CD8-positive, alpha-beta memory T cell (primary cell): ENCODE data around the gene SEC31A. TPM values are rescaled to one million over a fixed set of nuclear protein-coding genes. Genes with fewer than 3 reads are reported as not detected.
"Not testable (repeated sequence)": the region's sequence is repeated elsewhere in the genome, so short reads cannot be mapped to it uniquely, and the experiment has no call there.

ENCODE experiments used
- CTCF ChIA-PET: fragments of 350-600 bp; sonication (Branson Sonifier 250); formaldehyde crosslinking; loops from one replicate; lab custom pipeline; 2021; ENCODE audit warnings: antibody characterized with exemption; lab: Charles Lee
- POLR2A ChIA-PET: fragments of 350-600 bp; sonication (Branson Sonifier 250); formaldehyde crosslinking; loops from one replicate; lab custom pipeline; 2021; ENCODE audit warnings: antibody characterized with exemption; lab: Charles Lee
- DNase-seq, 5 donors: peaks; one replicate each; pipeline versions ENCODE4 v3.0.0 to v3.0.0-alpha.2; 2020 to 2022; ENCODE audit warnings: mixed read lengths in 1 of 5
- H3K27ac ChIP-seq: one replicate; pipeline ENCODE4 v1.7.0; 2013; ENCODE audit warnings: low read depth, mild to moderate bottlenecking, low read length, moderate library complexity
- H3K27me3 ChIP-seq: 2 replicates; pipeline ENCODE4 v1.7.0; 2013; ENCODE audit warnings: low read length, mild to moderate bottlenecking; ENCODE audit not compliant: insufficient read depth, poor library complexity, severe bottlenecking
- H3K36me3 ChIP-seq: 2 replicates; pipeline ENCODE4 v1.7.0; 2013; ENCODE audit warnings: mild to moderate bottlenecking, low read length, moderate library complexity; ENCODE audit not compliant: insufficient read depth
- H3K4me1 ChIP-seq: 2 replicates; pipeline ENCODE4 v1.7.0; 2013; ENCODE audit warnings: mild to moderate bottlenecking, low read length, moderate library complexity; ENCODE audit not compliant: insufficient read depth
- H3K4me3 ChIP-seq: 2 replicates; pipeline ENCODE4 v1.7.0; 2013; ENCODE audit warnings: mild to moderate bottlenecking, low read length
- H3K9me3 ChIP-seq: 2 replicates; pipeline ENCODE4 v1.7.0; 2013; ENCODE audit warnings: mild to moderate bottlenecking, low read length
- H3K27ac Mint-ChIP-seq, 8 donors: one replicate each; pipeline ENCODE4 v1.8.0; 2020 to 2021; ENCODE audit warnings: mixed read lengths in 8 of 8, mild to moderate bottlenecking in 6 of 8, inconsistent platforms in 3 of 8, moderate library complexity in 3 of 8
- H3K27me3 Mint-ChIP-seq, 2 donors: one replicate each; pipeline ENCODE4 v1.8.0; 2020 to 2021; ENCODE audit warnings: mixed read lengths in 2 of 2, mild to moderate bottlenecking in 1 of 2, moderate library complexity in 1 of 2
- H3K36me3 Mint-ChIP-seq, 3 donors: one replicate each; pipeline ENCODE4 v1.8.0; 2020 to 2021; ENCODE audit warnings: mixed read lengths in 3 of 3, inconsistent platforms in 1 of 3, mild to moderate bottlenecking in 1 of 3
- H3K4me1 Mint-ChIP-seq, 3 donors: one replicate each; pipeline ENCODE4 v1.8.0; 2020 to 2021; ENCODE audit warnings: mixed read lengths in 3 of 3, inconsistent platforms in 1 of 3, mild to moderate bottlenecking in 1 of 3
- H3K4me3 Mint-ChIP-seq, 7 donors: one replicate each; pipeline ENCODE4 v1.8.0; 2020 to 2021; ENCODE audit warnings: mixed read lengths in 7 of 7, mild to moderate bottlenecking in 6 of 7, moderate library complexity in 4 of 7, inconsistent platforms in 2 of 7
- H3K9me3 Mint-ChIP-seq, 5 donors: one replicate each; pipeline ENCODE4 v1.8.0; 2020 to 2022; ENCODE audit warnings: mixed read lengths in 5 of 5, mild to moderate bottlenecking in 3 of 5, moderate library complexity in 2 of 5, inconsistent platforms in 1 of 5
- polyA plus RNA-seq: library from polyadenylated mRNA; unstranded; fragments of 300-500 nt; fragmentation: Illumina TruSeq; gene quantifications from one replicate; pipeline ENCODE4 v1.2.3, GENCODE V29; 2021
- total RNA-seq, 2 experiments: library from RNA; stranded (reverse); gene quantifications; one replicate each; pipeline ENCODE4 v1.2.3, GENCODE V29; 2021

Gene SEC31A
- total and polyA plus RNA-seq, 3 experiments from 2014 or later = 87.3 to 129 (median 100) TPM

DNA sequence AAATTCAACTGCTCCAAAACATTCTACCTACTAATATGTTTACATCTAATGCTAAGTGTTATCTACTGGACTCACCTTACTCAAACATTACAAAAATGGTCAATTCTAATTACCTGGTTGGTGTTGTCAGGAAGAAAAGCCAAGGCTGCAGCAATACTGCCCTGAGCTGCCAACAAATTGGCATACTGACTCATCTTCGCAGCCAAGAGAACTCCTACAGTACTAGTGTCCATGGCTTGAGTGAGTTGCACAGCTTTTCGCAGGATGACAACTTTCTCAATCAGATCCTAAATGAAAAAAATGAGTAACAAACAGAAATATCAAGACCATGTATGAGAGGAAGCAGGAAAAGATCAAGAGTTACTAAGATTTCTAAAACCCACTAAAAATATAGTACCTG is 39.6 kb downstream of the SEC31A start:
- DNase-seq = no peak
- H3K27ac Mint-ChIP-seq = peak overlapping the region in 2 of 8 donors; percentile 59 to 68
- Histone ChIP-seq H3K9me3 (no peaks in the 10 kb centered on the region), H3K36me3 (peaks cover 45% of the 10 kb centered on the region), H3K27ac (no peak overlapping the region), H3K4me1 (no peaks in the 10 kb centered on the region), H3K4me3 (no peak overlapping the region), H3K27me3 (no peaks in the 10 kb centered on the region)
- H3K4me3 Mint-ChIP-seq = no peak overlapping the region
- ChIA-PET POLR2A (no interaction called here), CTCF (interaction anchor here (1.6 kb wide), 1 partner anchor 160 kb away, joined by 5 read pairs; the partner anchor contains the start of gene LIN54)
- H3K4me1 Mint-ChIP-seq = peaks cover 0 to 4% (median 0%) of the 10 kb centered on the region in 3 donors
- no peaks in the 10 kb centered on the region for H3K9me3 Mint-ChIP-seq
- H3K36me3 Mint-ChIP-seq = peaks cover 17 to 82% (median 42%) of the 10 kb centered on the region in 3 donors
- H3K27me3 Mint-ChIP-seq = no peaks in the 10 kb centered on the region

GRCh38 chr4:82850684-82851083 is 40.3 kb downstream of the SEC31A start:
- Histone ChIP-seq H3K4me3 (no peak overlapping the region), H3K36me3 (peaks cover 46% of the 10 kb centered on the region), H3K27me3 (no peaks in the 10 kb centered on the region), H3K27ac (no peak overlapping the region), H3K4me1 (no peaks in the 10 kb centered on the region), H3K9me3 (no peaks in the 10 kb centered on the region)
- H3K4me1 Mint-ChIP-seq = peaks cover 0 to 4% (median 0%) of the 10 kb centered on the region in 3 donors
- H3K4me3 Mint-ChIP-seq = no peak overlapping the region
- DNase-seq = no peak
- no peak overlapping the region for H3K27ac Mint-ChIP-seq
- ChIA-PET POLR2A (no interaction called here), CTCF (no interaction called here)
- peaks cover 19 to 82% (median 41%) of the 10 kb centered on the region in 3 donors for H3K36me3 Mint-ChIP-seq
- H3K9me3 Mint-ChIP-seq = no peaks in the 10 kb centered on the region
- H3K27me3 Mint-ChIP-seq = no peaks in the 10 kb centered on the region

- Mint-ChIP-seq H3K9me3 (no peaks in the 10 kb centered on the region), H3K4me3 (no peak overlapping the region), H3K27ac (no peak overlapping the region), H3K4me1 (peaks cover 0 to 4% (median 0%) of the 10 kb centered on the region in 3 donors), H3K27me3 (no peaks in the 10 kb centered on the region), H3K36me3 (peaks cover 21 to 85% (median 38%) of the 10 kb centered on the region in 3 donors)
- ChIA-PET CTCF (no interaction called here), POLR2A (no interaction called here)
- Histone ChIP-seq H3K27ac (no peak overlapping the region), H3K9me3 (no peaks in the 10 kb centered on the region), H3K4me1 (no peaks in the 10 kb centered on the region), H3K36me3 (peaks cover 60% of the 10 kb centered on the region), H3K4me3 (no peak overlapping the region), H3K27me3 (no peaks in the 10 kb centered on the region)
- no peak for DNase-seq
These were observed 42.2 kb downstream of the SEC31A start for GRCh38 chr4:82848706-82849105.

DNA sequence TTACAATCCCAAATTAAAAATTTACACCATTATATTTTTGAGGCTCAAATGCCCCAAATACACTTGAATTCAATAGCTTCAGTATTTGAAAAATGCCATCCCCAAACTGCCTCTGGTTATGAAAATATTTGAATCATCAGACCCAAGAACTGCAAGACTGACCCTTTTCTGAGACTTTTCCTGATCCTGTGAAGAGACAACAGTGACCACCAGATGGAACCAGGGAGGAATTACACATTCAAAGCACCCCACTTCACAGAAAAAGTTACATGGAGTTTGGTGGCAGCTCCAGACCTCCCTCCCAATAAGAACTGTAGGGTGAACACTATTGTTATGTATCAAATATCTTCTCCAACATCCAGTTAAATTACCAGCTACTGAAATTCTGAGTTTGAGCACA is 48.4 kb downstream of the SEC31A start:
- H3K4me1 Mint-ChIP-seq = no peaks in the 10 kb centered on the region
- no peaks in the 10 kb centered on the region for H3K27me3 Mint-ChIP-seq
- H3K36me3 ChIP-seq = peaks cover 47% of the 10 kb centered on the region
- no peak overlapping the region for H3K27ac ChIP-seq
- peaks cover 17 to 75% (median 19%) of the 10 kb centered on the region in 3 donors for H3K36me3 Mint-ChIP-seq
- H3K27ac Mint-ChIP-seq = no peak overlapping the region
- CTCF ChIA-PET = no interaction called here
- no peaks in the 10 kb centered on the region for H3K9me3 ChIP-seq
- no peaks in the 10 kb centered on the region for H3K4me1 ChIP-seq
- DNase-seq = no peak
- no peaks in the 10 kb centered on the region for H3K9me3 Mint-ChIP-seq
- H3K4me3 ChIP-seq = no peak overlapping the region
- no peaks in the 10 kb centered on the region for H3K27me3 ChIP-seq
- POLR2A ChIA-PET = no interaction called here
- no peak overlapping the region for H3K4me3 Mint-ChIP-seq

GRCh38 chr4:82839624-82840023 is 51.3 kb downstream of the SEC31A start:
- DNase-seq = no peak
- no peaks in the 10 kb centered on the region for H3K27me3 Mint-ChIP-seq
- Histone ChIP-seq H3K36me3 (peaks cover 32% of the 10 kb centered on the region), H3K4me1 (no peaks in the 10 kb centered on the region), H3K27ac (no peak overlapping the region), H3K4me3 (no peak overlapping the region), H3K27me3 (no peaks in the 10 kb centered on the region), H3K9me3 (no peaks in the 10 kb centered on the region)
- no peak overlapping the region for H3K27ac Mint-ChIP-seq
- ChIA-PET POLR2A (no interaction called here), CTCF (no interaction called here)
- no peaks in the 10 kb centered on the region for H3K4me1 Mint-ChIP-seq
- H3K4me3 Mint-ChIP-seq = no peak overlapping the region
- no peaks in the 10 kb centered on the region for H3K9me3 Mint-ChIP-seq
- peaks cover 0 to 69% (median 19%) of the 10 kb centered on the region in 3 donors for H3K36me3 Mint-ChIP-seq

DNA sequence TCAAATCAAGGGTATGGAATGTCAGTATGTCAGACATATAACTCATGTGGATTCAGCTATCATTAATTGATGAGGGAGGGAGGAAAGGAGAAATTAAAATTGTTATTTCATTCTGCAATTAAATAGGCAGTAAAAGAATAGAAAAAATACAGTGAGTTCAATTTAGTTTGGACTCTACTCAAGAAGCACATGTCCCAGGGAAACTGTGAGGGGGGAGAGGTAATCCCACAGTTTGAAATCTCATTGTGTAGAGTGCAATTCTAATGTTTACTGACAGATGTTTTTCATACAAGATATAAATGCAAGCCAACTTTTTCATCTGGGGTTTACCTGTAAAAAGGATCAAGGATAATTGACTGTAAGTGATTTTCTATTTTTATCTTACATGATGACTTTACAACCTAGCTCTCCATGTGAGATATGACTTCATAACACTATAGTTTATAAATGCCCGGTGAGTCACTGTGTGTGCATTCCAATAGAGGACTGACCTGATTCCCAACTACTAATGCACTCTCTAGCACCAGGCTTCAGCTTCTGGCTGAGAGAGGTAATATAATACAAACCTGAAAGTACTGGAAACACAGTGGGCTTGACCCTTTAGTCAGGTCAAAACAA is 57.1 kb downstream of the SEC31A start:
- CTCF ChIA-PET = no interaction called here
- Histone ChIP-seq H3K9me3 (no peaks in the 10 kb centered on the region), H3K27me3 (no peaks in the 10 kb centered on the region), H3K27ac (no peak overlapping the region), H3K36me3 (peaks cover 25% of the 10 kb centered on the region), H3K4me1 (no peaks in the 10 kb centered on the region), H3K4me3 (no peak overlapping the region)
- DNase-seq = no peak
- Mint-ChIP-seq H3K36me3 (peaks cover 18 to 73% (median 23%) of the 10 kb centered on the region in 3 donors), H3K9me3 (peaks cover 0 to 3% (median 0%) of the 10 kb centered on the region in 5 donors), H3K4me3 (no peak overlapping the region), H3K4me1 (peaks cover 0 to 4% (median 0%) of the 10 kb centered on the region in 3 donors), H3K27ac (no peak overlapping the region), H3K27me3 (no peaks in the 10 kb centered on the region)
- POLR2A ChIA-PET = no interaction called here

DNA sequence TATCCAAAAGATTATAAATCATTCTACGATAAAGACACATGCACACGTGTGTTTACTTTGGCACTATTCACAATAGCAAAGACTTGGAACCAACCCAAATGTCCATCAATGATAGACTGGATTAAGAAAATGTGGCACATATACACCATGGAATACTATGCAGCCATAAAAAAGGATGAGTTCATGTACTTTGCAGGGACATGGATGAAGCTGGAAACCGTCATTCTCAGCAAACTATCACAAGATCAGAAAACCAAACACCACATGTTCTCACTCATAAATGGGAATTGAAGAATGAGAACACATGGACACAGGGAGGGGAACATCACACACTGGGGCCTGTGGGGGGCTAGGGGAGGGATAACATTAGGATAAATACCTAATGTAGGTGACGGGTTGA is 57.9 kb downstream of the SEC31A start:
- H3K27ac ChIP-seq, H3K9me3 ChIP-seq, H3K4me3 ChIP-seq, H3K4me1 ChIP-seq, H3K27ac Mint-ChIP-seq, CTCF ChIA-PET, H3K27me3 Mint-ChIP-seq, H3K4me3 Mint-ChIP-seq, H3K27me3 ChIP-seq, DNase-seq, POLR2A ChIA-PET, H3K9me3 Mint-ChIP-seq, H3K4me1 Mint-ChIP-seq: not testable (repeated sequence)
- peaks cover 29% of the 10 kb centered on the region for H3K36me3 ChIP-seq
- H3K36me3 Mint-ChIP-seq = peaks cover 18 to 74% (median 23%) of the 10 kb centered on the region in 3 donors

DNA sequence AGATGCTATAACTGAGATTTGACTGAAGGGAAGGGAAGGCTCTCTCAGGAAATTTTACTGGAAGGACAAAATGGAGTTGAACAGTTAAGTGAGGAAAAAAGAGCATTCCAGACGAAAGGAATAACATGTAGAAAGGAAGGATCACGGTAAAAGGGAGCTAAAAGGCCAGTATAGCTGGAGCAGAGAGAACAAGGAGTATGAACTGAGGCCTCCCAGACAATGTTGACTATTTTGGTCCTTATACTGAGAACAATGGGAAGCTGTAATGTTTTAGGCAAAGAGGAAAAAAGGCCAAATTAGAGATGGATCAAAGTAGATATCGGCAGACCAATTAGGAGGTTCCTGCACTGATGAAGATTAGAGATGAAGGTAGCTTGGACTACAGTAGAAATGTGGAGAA is 65.5 kb downstream of the SEC31A start:
- no peak for DNase-seq
- ChIA-PET POLR2A (no interaction called here), CTCF (no interaction called here)
- no peaks in the 10 kb centered on the region for H3K4me1 Mint-ChIP-seq
- Histone ChIP-seq H3K4me1 (no peaks in the 10 kb centered on the region), H3K27ac (no peak overlapping the region), H3K27me3 (no peaks in the 10 kb centered on the region), H3K9me3 (no peaks in the 10 kb centered on the region), H3K4me3 (no peak overlapping the region), H3K36me3 (peaks cover 47% of the 10 kb centered on the region)
- no peak overlapping the region for H3K4me3 Mint-ChIP-seq
- H3K27me3 Mint-ChIP-seq = no peaks in the 10 kb centered on the region
- no peaks in the 10 kb centered on the region for H3K9me3 Mint-ChIP-seq
- peaks cover 12 to 88% (median 26%) of the 10 kb centered on the region in 3 donors for H3K36me3 Mint-ChIP-seq
- peak overlapping the region in 1 of 8 donors; percentile 57 for H3K27ac Mint-ChIP-seq
